GM12878 (cell line): ENCODE data around the gene IRX1. TPM values are rescaled to one million over a fixed set of nuclear protein-coding genes. Genes with fewer than 3 reads are reported as not detected.

Source experiments
- ATAC-seq: fragments of 200-7000 bp; cut with Tn5 transposase; 3 replicates; pipeline ENCODE4 v1.9.1; 2020; ENCODE audit warnings: mild to moderate bottlenecking, moderate library complexity
- BruUV-seq: library from RNA; stranded (reverse); fragments of 400-500 nt; replicated peaks from 2 replicates; lab custom pipeline; 2021; lab: Mats Ljungman, UMichigan
- CTCF ChIA-PET: fragments of 300-600 bp; sonication (Branson Sonifier 250); formaldehyde crosslinking; extraction: SDS; loops from one replicate; lab custom pipeline; 2021; ENCODE audit warnings: inconsistent platforms; lab: Yijun Ruan, JAX
- POLR2A ChIA-PET: fragments of 350-600 bp; formaldehyde crosslinking; extraction: SDS; loops from one replicate; lab custom pipeline; 2021; ENCODE audit warnings: inconsistent platforms; lab: Charles Lee
- RAD21 ChIA-PET: fragments of 300-600 bp; sonication (Branson Sonifier 250); formaldehyde crosslinking; loops from one replicate; lab custom pipeline; 2023; ENCODE audit warnings: antibody characterized with exemption; ENCODE audit not compliant: unreplicated experiment; lab: Charles Lee
- SMC1A ChIA-PET: fragments of 300-600 bp; sonication (Branson Sonifier 250); formaldehyde crosslinking; loops from one replicate; lab custom pipeline; 2023; ENCODE audit not compliant: unreplicated experiment, uncharacterized antibody; lab: Charles Lee
- DNase-seq: peaks from one replicate; pipeline ENCODE4 v3.0.0-alpha.2; 2011; ENCODE audit warnings: low read depth, low spot score
- FAIRE-seq: peaks from 3 replicates; lab custom pipeline; 2011; peaks lifted over from hg19 to GRCh38; lab: Jason Lieb, UNC
- H2AFZ ChIP-seq: 2 replicates; pipeline ENCODE4 v1.6.0; 2011; ENCODE audit warnings: low read depth, low read length, control low read depth; ENCODE audit not compliant: control insufficient read depth
- H3K27ac ChIP-seq: 2 replicates; pipeline ENCODE4 v1.5.1; 2011; ENCODE audit warnings: control low read depth; ENCODE audit not compliant: control insufficient read depth, insufficient read depth
- H3K27me3 ChIP-seq, 2 experiments: replicated peaks in 1 of 2; 2 replicates each; pipeline versions ENCODE4 v1.6.0 to v1.6.1; 2011; ENCODE audit warnings: low read length in 1 of 2; ENCODE audit not compliant: control insufficient read depth in 2 of 2, insufficient read depth in 2 of 2
- H3K36me3 ChIP-seq, 2 experiments: 2 replicates each; pipeline ENCODE4 v1.5.1; 2011; ENCODE audit warnings: low read length in 1 of 2; ENCODE audit not compliant: control insufficient read depth in 2 of 2, insufficient read depth in 2 of 2
- H3K4me1 ChIP-seq: 2 replicates; pipeline ENCODE4 v1.6.1; 2011; ENCODE audit warnings: mild to moderate bottlenecking, low read length, moderate library complexity, mixed read lengths; ENCODE audit not compliant: control insufficient read depth, insufficient read depth
- H3K4me2 ChIP-seq: 2 replicates; pipeline ENCODE4 v1.6.0; 2011; ENCODE audit warnings: control low read depth; ENCODE audit not compliant: control insufficient read depth, insufficient read depth
- H3K4me3 ChIP-seq: fragments of 200-600 bp; sonication (generic); 2 replicates; pipeline ENCODE4 v1.5.1; 2016
- H3K79me2 ChIP-seq: 2 replicates; pipeline ENCODE4 v1.6.0; 2011; ENCODE audit warnings: low read length; ENCODE audit not compliant: control insufficient read depth, insufficient read depth
- H3K9ac ChIP-seq: 2 replicates; pipeline ENCODE4 v1.8.0; 2011; ENCODE audit warnings: low read length, control low read depth, mixed read lengths; ENCODE audit not compliant: control insufficient read depth, insufficient read depth
- H3K9me3 ChIP-seq: replicated peaks from 3 replicates; pipeline ENCODE4 v1.5.1; 2011; ENCODE audit warnings: mild to moderate bottlenecking, low read length; ENCODE audit not compliant: control insufficient read depth, insufficient read depth
- H4K20me1 ChIP-seq: 2 replicates; pipeline ENCODE4 v1.6.0; 2011; ENCODE audit not compliant: control insufficient read depth, insufficient read depth
- KDM1A ChIP-seq: fragments of 200-600 bp; sonication (generic); IDR thresholded peaks from 2 replicates; pipeline ENCODE4 v1.6.1; 2016; ENCODE audit warnings: borderline replicate concordance
- PML ChIP-seq: IDR thresholded peaks from 2 replicates; pipeline ENCODE4 v1.6.1; 2012; ENCODE audit warnings: low read length, inconsistent platforms
- POLR2AphosphoS5 ChIP-seq: IDR thresholded peaks from 2 replicates; pipeline ENCODE4 v1.6.1; 2011; ENCODE audit warnings: mild to moderate bottlenecking, low read length, inconsistent platforms
- RELB ChIP-seq: fragments of 450-650 bp; IDR thresholded peaks from 2 replicates; pipeline ENCODE4 v1.6.1; 2017; ENCODE audit warnings: low read depth, mild to moderate bottlenecking, moderate library complexity
- TAF1 ChIP-seq: IDR thresholded peaks from 2 replicates; pipeline ENCODE4 v1.6.1; 2011; ENCODE audit warnings: mild to moderate bottlenecking, low read depth, low read length, borderline replicate concordance
- TCF3 ChIP-seq: IDR thresholded peaks from 2 replicates; pipeline ENCODE4 v1.6.1; 2012; ENCODE audit warnings: low read depth, mild to moderate bottlenecking, low read length, borderline replicate concordance; ENCODE audit not compliant: insufficient read depth
- WRNIP1 ChIP-seq: IDR thresholded peaks from 2 replicates; pipeline ENCODE4 v1.6.1; 2011; ENCODE audit warnings: low read depth, low read length, improper control_type of control experiment, borderline replicate concordance
- ZBTB11 ChIP-seq: fragments of 450-650 bp; formaldehyde crosslinking; IDR thresholded peaks from 2 replicates; pipeline ENCODE4 v1.5.0; 2022; ENCODE audit warnings: mild to moderate bottlenecking, missing genetic modification characterization
- WGBS: methylation state at CpG from one replicate; pipeline ENCODE4 v1.1.6; 2016; ENCODE audit warnings: low lambda C conversion rate; ENCODE audit not compliant: insufficient replicate concordance, insufficient coverage; ENCODE audit errors: missing lambda C conversion rate; 5-methylcytosine and 5-hydroxymethylcytosine counted together
- in situ Hi-C: fragments of 300-500 bp; cut with MboI; formaldehyde crosslinking; loops from 9 replicates; pipeline ENCODE4 v1.14.3; 2018; ENCODE audit warnings: mixed read lengths
- intact Hi-C: fragments of 100-400 bp; cut with micrococcal nuclease; formaldehyde crosslinking; loops from one replicate; pipeline ENCODE4 v1.14.2; 2022; ENCODE audit not compliant: unreplicated experiment
- polyA plus RNA-seq, 11 experiments: library from polyadenylated mRNA; depleted of rRNA in 4 of 11; unstranded in 6 of 11; stranded (reverse) in 5 of 11; fragments of >200 nt; fragmentation: Nextera tagmentation in 4 of 11; fragmentation: Illumina TruSeq in 1 of 11; extraction: Ambion mirVana in 4 of 11; extraction: Trizol in 1 of 11; gene quantifications; 1 replicate in 1 of 11; 2 replicates in 10 of 11; pipeline versions ENCODE4 v1.2.1 to v1.2.3, GENCODE V29; 2011 to 2016; ENCODE audit warnings: inconsistent platforms in 2 of 11, missing spikeins in 2 of 11, low read depth in 1 of 11
- total RNA-seq, 4 experiments: library from RNA; depleted of rRNA in 3 of 4; stranded (reverse); fragments of >200 nt in 3 of 4; fragmentation: Illumina TruSeq in 1 of 4; extraction: Trizol in 1 of 4; gene quantifications; 2 replicates each; pipeline versions ENCODE4 v1.2.1 to v1.2.3, GENCODE V29; 2013 to 2021
- TF ChIP-seq, protein P1 (sequence below): fragments of 450-650 bp; formaldehyde crosslinking; IDR thresholded peaks from 2 replicates; pipeline ENCODE4 v1.4.0; 2020; ENCODE audit warnings: mild to moderate bottlenecking, moderate library complexity
- TF ChIP-seq, protein P2 (sequence below): fragments of 150-350 bp; IDR thresholded peaks from 2 replicates; pipeline ENCODE4 v1.6.1; 2016; ENCODE audit warnings: low read depth, low read length

Gene IRX1
- total and polyA plus RNA-seq, 10 of the 15 experiments (the other 5 are each of a cell fraction or from before 2014, with no cell fraction given) = not detected

- no peak overlapping the region for H3K27ac ChIP-seq
- H3K4me1 ChIP-seq = no peaks in the 10 kb centered on the region
- BruUV-seq = no TSS peak
- in situ Hi-C loops = no loop called here
- no peak overlapping the region for H3K4me3 ChIP-seq
- POLR2A ChIA-PET = no interaction called here
- DNase-seq (no peak), FAIRE-seq (no peak), ATAC-seq (no peak)
- no peaks in the 10 kb centered on the region for H3K27me3 ChIP-seq
- H3K36me3 ChIP-seq = no peaks in the 10 kb centered on the region
- WGBS = 62% methylated on average over 31 of the region's 32 CpGs
- RAD21 ChIA-PET = no interaction called here
- no peaks in the 10 kb centered on the region for H4K20me1 ChIP-seq
- H3K9me3 ChIP-seq = no peaks in the 10 kb centered on the region; the same call in 2 of the 3 replicates
- H3K79me2 ChIP-seq = no peaks in the 10 kb centered on the region
- intact Hi-C loops = no loop called here
- CTCF ChIA-PET = no interaction called here
- H2AFZ ChIP-seq = no peak overlapping the region
- H3K4me2 ChIP-seq = no peak overlapping the region
- no peak overlapping the region for H3K9ac ChIP-seq
- SMC1A ChIA-PET = no interaction called here
- no peak for TF ChIP-seq ZBTB11
- TF ChIP-seq, protein P1, sequence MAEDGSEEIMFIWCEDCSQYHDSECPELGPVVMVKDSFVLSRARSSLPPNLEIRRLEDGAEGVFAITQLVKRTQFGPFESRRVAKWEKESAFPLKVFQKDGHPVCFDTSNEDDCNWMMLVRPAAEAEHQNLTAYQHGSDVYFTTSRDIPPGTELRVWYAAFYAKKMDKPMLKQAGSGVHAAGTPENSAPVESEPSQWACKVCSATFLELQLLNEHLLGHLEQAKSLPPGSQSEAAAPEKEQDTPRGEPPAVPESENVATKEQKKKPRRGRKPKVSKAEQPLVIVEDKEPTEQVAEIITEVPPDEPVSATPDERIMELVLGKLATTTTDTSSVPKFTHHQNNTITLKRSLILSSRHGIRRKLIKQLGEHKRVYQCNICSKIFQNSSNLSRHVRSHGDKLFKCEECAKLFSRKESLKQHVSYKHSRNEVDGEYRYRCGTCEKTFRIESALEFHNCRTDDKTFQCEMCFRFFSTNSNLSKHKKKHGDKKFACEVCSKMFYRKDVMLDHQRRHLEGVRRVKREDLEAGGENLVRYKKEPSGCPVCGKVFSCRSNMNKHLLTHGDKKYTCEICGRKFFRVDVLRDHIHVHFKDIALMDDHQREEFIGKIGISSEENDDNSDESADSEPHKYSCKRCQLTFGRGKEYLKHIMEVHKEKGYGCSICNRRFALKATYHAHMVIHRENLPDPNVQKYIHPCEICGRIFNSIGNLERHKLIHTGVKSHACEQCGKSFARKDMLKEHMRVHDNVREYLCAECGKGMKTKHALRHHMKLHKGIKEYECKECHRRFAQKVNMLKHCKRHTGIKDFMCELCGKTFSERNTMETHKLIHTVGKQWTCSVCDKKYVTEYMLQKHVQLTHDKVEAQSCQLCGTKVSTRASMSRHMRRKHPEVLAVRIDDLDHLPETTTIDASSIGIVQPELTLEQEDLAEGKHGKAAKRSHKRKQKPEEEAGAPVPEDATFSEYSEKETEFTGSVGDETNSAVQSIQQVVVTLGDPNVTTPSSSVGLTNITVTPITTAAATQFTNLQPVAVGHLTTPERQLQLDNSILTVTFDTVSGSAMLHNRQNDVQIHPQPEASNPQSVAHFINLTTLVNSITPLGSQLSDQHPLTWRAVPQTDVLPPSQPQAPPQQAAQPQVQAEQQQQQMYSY (CRISPR knock-in tag) = no peak
- TF ChIP-seq, protein P2, sequence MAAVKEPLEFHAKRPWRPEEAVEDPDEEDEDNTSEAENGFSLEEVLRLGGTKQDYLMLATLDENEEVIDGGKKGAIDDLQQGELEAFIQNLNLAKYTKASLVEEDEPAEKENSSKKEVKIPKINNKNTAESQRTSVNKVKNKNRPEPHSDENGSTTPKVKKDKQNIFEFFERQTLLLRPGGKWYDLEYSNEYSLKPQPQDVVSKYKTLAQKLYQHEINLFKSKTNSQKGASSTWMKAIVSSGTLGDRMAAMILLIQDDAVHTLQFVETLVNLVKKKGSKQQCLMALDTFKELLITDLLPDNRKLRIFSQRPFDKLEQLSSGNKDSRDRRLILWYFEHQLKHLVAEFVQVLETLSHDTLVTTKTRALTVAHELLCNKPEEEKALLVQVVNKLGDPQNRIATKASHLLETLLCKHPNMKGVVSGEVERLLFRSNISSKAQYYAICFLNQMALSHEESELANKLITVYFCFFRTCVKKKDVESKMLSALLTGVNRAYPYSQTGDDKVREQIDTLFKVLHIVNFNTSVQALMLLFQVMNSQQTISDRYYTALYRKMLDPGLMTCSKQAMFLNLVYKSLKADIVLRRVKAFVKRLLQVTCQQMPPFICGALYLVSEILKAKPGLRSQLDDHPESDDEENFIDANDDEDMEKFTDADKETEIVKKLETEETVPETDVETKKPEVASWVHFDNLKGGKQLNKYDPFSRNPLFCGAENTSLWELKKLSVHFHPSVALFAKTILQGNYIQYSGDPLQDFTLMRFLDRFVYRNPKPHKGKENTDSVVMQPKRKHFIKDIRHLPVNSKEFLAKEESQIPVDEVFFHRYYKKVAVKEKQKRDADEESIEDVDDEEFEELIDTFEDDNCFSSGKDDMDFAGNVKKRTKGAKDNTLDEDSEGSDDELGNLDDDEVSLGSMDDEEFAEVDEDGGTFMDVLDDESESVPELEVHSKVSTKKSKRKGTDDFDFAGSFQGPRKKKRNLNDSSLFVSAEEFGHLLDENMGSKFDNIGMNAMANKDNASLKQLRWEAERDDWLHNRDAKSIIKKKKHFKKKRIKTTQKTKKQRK = no peak
- no peak for TF ChIP-seq RELB
- no peak for TF ChIP-seq KDM1A
- no peak for TF ChIP-seq TAF1
- TF ChIP-seq WRNIP1 = no peak
- TF ChIP-seq TCF3 = no peak
- no peak for TF ChIP-seq POLR2AphosphoS5
- TF ChIP-seq PML = no peak
Measured at GRCh38 chr5:3605298-3606010, 9.8 kb downstream of the IRX1 start.
